ENCODE results near the gene TBP. TPM values are rescaled to one million over a fixed set of nuclear protein-coding genes. Genes with fewer than 3 reads are reported as not detected.

The TBP gene
- polyA plus RNA-seq, 10 donors: 11.8 to 18.8 (median 15.0) TPM

GRCh38 chr6:170532867-170533488 is 21.2 kb upstream of the TBP start:
- DNase-seq: no peak

GRCh38 chr6:170533792-170534191 is 20.4 kb upstream of the TBP start:
- DNase-seq: no peak

GRCh38 chr6:170535004-170535403 is 19.2 kb upstream of the TBP start:
- DNase-seq: no peak

GRCh38 chr6:170536671-170537070 is 17.5 kb upstream of the TBP start:
- DNase-seq: no peak

GRCh38 chr6:170537329-170537728 is 16.8 kb upstream of the TBP start:
- no peak for DNase-seq

GRCh38 chr6:170542031-170542719 is 12.0 kb upstream of the TBP start:
- no peak for DNase-seq

GRCh38 chr6:170545405-170545804 is 8.8 kb upstream of the TBP start:
- no peak for DNase-seq

- DNase-seq: peak; percentile 96 to 98 (median 97)
Measured at GRCh38 chr6:170552765-170553533, 1.2 kb upstream of the TBP start, which contains the start of gene PSMB1. PSMB1 (minus strand) TSS chr6:170553307; CDS start chr6:170553242, 65 bp downstream.

- no peak for DNase-seq
Measured at GRCh38 chr6:170553534-170554012, 596 bp upstream of the TBP start.

GRCh38 chr6:170554796-170555137 is 598 bp downstream of the TBP start:
- DNase-seq: no peak

GRCh38 chr6:170555305-170555704 is 1.1 kb downstream of the TBP start:
- no peak for DNase-seq

- no peak for DNase-seq
Measured at GRCh38 chr6:170561555-170561954, 7.4 kb downstream of the TBP start.

GRCh38 chr6:170564936-170565530 is 10.9 kb downstream of the TBP start:
- DNase-seq: no peak

- DNase-seq: no peak
Measured at GRCh38 chr6:170572704-170573466, 18.7 kb downstream of the TBP start.

GRCh38 chr6:170575250-170575649 is 21.1 kb downstream of the TBP start:
- DNase-seq: no peak

GRCh38 chr6:170578909-170579308 is 24.7 kb downstream of the TBP start:
- no peak for DNase-seq

- DNase-seq: peak in 1 of 3 donors; percentile 3
Measured at GRCh38 chr6:170583756-170584180, 29.6 kb downstream of the TBP start.

- DNase-seq: peak; percentile 87 to 96 (median 93)
Measured at GRCh38 chr6:170584181-170584953, 30.2 kb downstream of the TBP start, which contains the start of gene PDCD2. PDCD2 (minus strand) TSS chr6:170584637; CDS start chr6:170584581, 56 bp downstream.

GRCh38 chr6:170584954-170585498 is 30.9 kb downstream of the TBP start:
- no peak for DNase-seq

GRCh38 chr6:170590725-170591124 is 36.6 kb downstream of the TBP start:
- no peak for DNase-seq
